Spleen (tissue), 11 donors: ENCODE results near the gene MATN1. TPM values are rescaled to one million over a fixed set of nuclear protein-coding genes. Genes with fewer than 3 reads are reported as not detected.

Source experiments
- DNase-seq: peaks from one replicate; pipeline ENCODE4 v3.0.0-alpha.2; 2020
- H3K27ac ChIP-seq, 8 donors: fragments of 200-600 bp; sonication (generic) in 7 of 8; 1 replicate in 4 of 8; 2 replicates in 4 of 8; pipeline versions ENCODE4 v1.5.0 to v1.8.0; 2016 to 2021; ENCODE audit warnings: inconsistent platforms in 4 of 8, mild to moderate bottlenecking in 4 of 8, moderate library complexity in 1 of 8
- H3K27me3 ChIP-seq, 7 donors: fragments of 200-600 bp; sonication (generic) in 6 of 7; replicated peaks in 1 of 7; 1 replicate in 4 of 7; 2 replicates in 3 of 7; pipeline versions ENCODE4 v1.5.0 to v1.8.0; 2016 to 2021; ENCODE audit warnings: inconsistent platforms in 3 of 7, mild to moderate bottlenecking in 1 of 7
- H3K36me3 ChIP-seq, 6 donors: fragments of 200-600 bp; sonication (generic) in 5 of 6; 1 replicate in 4 of 6; 2 replicates in 2 of 6; pipeline versions ENCODE4 v1.5.0 to v1.8.0; 2016 to 2021; ENCODE audit warnings: inconsistent platforms in 2 of 6
- H3K4me1 ChIP-seq, 6 donors: fragments of 200-600 bp; sonication (generic) in 5 of 6; 1 replicate in 3 of 6; 2 replicates in 3 of 6; pipeline versions ENCODE4 v1.5.0 to v1.8.0; 2016 to 2021; ENCODE audit warnings: inconsistent platforms in 3 of 6
- H3K4me3 ChIP-seq, 8 donors: fragments of 200-600 bp; sonication (generic) in 7 of 8; 1 replicate in 4 of 8; 2 replicates in 4 of 8; pipeline versions ENCODE4 v1.5.0 to v1.8.0; 2016 to 2021; ENCODE audit warnings: inconsistent platforms in 4 of 8, mild to moderate bottlenecking in 4 of 8, moderate library complexity in 2 of 8
- H3K9me3 ChIP-seq, 8 donors: fragments of 200-600 bp; sonication (generic) in 7 of 8; 1 replicate in 4 of 8; 2 replicates in 4 of 8; pipeline versions ENCODE4 v1.5.0 to v1.8.0; 2016 to 2021; ENCODE audit warnings: inconsistent platforms in 4 of 8
- CTCF ChIP-seq, 11 experiments: fragments of 200-600 bp in 7 of 11; fragments of 450-650 bp in 4 of 11; sonication (generic) in 4 of 11; IDR thresholded peaks in 8 of 11; conservative IDR thresholded peaks in 3 of 11; 1 replicate in 7 of 11; 2 replicates in 4 of 11; pipeline versions ENCODE4 v1.4.0 to v1.8.0; 2016 to 2021; ENCODE audit warnings: antibody characterized with exemption in 11 of 11, inconsistent platforms in 4 of 11, mild to moderate bottlenecking in 1 of 11
- POLR2A ChIP-seq, 3 donors: fragments of 450-650 bp; IDR thresholded peaks; one replicate each; pipeline ENCODE4 v1.5.1; 2017; ENCODE audit warnings: antibody characterized with exemption in 3 of 3, mild to moderate bottlenecking in 1 of 3
- POLR2AphosphoS5 ChIP-seq, 3 donors: sonication (generic); formaldehyde crosslinking; IDR thresholded peaks; one replicate each; pipeline ENCODE4 v1.5.1; 2017; ENCODE audit warnings: antibody characterized with exemption in 3 of 3
- WGBS, 5 donors: extraction: QIAGEN DNeasy Blood & Tissue Kit in 3 of 5; methylation state at CpG; one replicate each; pipeline versions ENCODE4 v1.1.5 to v1.1.7; 2013 to 2018; 5-methylcytosine and 5-hydroxymethylcytosine counted together
- intact Hi-C: fragments of 100-400 bp; cut with DNase I; formaldehyde crosslinking; loops from one replicate; pipeline ENCODE4 v1.15.0; 2023; ENCODE audit warnings: low total_unique reads
- polyA plus RNA-seq, 3 donors: library from polyadenylated mRNA; stranded (reverse); fragments of 200-250 nt; gene quantifications; one replicate each; pipeline ENCODE4 v1.2.1, GENCODE V29; 2013
- total RNA-seq, 7 donors: library from RNA; depleted of rRNA in 3 of 7; stranded (reverse); fragments of >200 nt in 3 of 7; fragmentation: NEBNext Ultra II Directional in 4 of 7; extraction: Animal tissue kit (Norgen Biotek cat#: 25700) in 4 of 7; gene quantifications; one replicate each; pipeline versions ENCODE4 v1.1.0 to v1.2.1, GENCODE V29; 2016 to 2021
- donor health status: healthy with polysubstance abuse.
- donor health status: DM: no; HTN: no; CAD: no; lungs with moderate emphysema.
- donor health status: DM: no; HTN: no; CAD: no.
- donor health status: Bipolar disorder and iron deficiency.
- donor health status: healthy.
- donor health status: DM: no; HTN: no; CAD: no.
- donor health status: DM: yes; HTN: yes; CAD: no.

Gene MATN1
- total and polyA plus RNA-seq, 10 donors: 0.04 to 1.1 (median 0.54) TPM; not detected in 1

- TF ChIP-seq CTCF (IDR thresholded peaks at IDR 0.05 in 8 of 11, conservative IDR thresholded peaks at IDR 0.05 in 3 of 11) (no peak), POLR2AphosphoS5 (IDR thresholded peaks at IDR 0.05) (peak in 1 of 3 donors; percentile 84), POLR2A (IDR thresholded peaks at IDR 0.05) (no peak)
- peak overlapping the region; percentile 79 to 99 (median 96) for H3K27ac ChIP-seq
- H3K27me3 ChIP-seq: no peaks in the 10 kb centered on the region
- H3K9me3 ChIP-seq: no peaks in the 10 kb centered on the region
- intact Hi-C loops: no loop called here
- 9 to 17% (median 11%) methylated on average over 4 of the region's 4 CpGs for WGBS, 5 donors
- peaks cover 2 to 90% (median 39%) of the 10 kb centered on the region in 6 donors for H3K36me3 ChIP-seq
- H3K4me3 ChIP-seq: peak overlapping the region in 7 of 8 donors; percentile 0 to 80 (median 13)
- DNase-seq: peak; percentile 87
- peaks cover 74 to 100% (median 88%) of the 10 kb centered on the region in 6 donors for H3K4me1 ChIP-seq
These were observed 20.2 kb upstream of the MATN1 start for GRCh38 chr1:30743584-30744059.

DNA sequence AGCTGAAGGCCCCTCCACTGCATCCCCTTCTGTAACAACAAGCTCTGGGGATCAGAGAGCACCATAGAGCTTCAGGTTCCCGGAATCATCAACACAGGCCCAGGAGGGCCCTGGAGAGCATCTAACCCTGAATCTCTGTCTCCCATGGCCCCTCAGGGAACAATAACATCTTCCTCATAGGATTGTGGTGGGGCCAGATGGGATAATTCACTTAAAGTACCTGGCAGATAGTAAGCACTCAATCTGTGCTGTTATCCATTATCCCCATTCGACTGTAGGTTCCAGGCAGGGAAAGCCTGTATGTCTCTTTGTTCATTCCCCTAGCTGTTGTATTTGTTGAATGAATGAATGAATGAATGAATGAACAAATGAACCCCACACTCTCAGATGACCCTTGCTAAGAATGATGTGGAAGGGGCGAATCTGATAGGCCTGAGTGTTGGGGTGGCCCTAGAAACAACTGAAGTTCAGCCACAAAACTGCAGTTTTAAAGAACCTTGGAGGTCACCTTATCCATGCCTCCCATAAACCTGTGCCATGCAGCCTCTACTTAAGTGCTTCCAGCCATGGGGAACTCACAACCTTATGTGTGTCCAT, 19.7 kb upstream of the MATN1 start:
- H3K27me3 ChIP-seq: no peaks in the 10 kb centered on the region
- H3K4me1 ChIP-seq: peaks cover 69 to 100% (median 84%) of the 10 kb centered on the region in 6 donors
- H3K9me3 ChIP-seq: no peaks in the 10 kb centered on the region
- WGBS, 5 donors: 93 to 98% (median 95%) methylated on average over 3 of the region's 3 CpGs
- no peak for DNase-seq
- H3K4me3 ChIP-seq: peak overlapping the region in 1 of 8 donors; percentile 80
- intact Hi-C loops: no loop called here
- TF ChIP-seq CTCF (IDR thresholded peaks at IDR 0.05 in 8 of 11, conservative IDR thresholded peaks at IDR 0.05 in 3 of 11): no peak
- TF ChIP-seq POLR2A (IDR thresholded peaks at IDR 0.05): no peak
- TF ChIP-seq POLR2AphosphoS5 (IDR thresholded peaks at IDR 0.05): no peak
- H3K36me3 ChIP-seq: peaks cover 4 to 90% (median 45%) of the 10 kb centered on the region in 6 donors
- H3K27ac ChIP-seq: peak overlapping the region; percentile 37 to 99 (median 96)

GRCh38 chr1:30742300-30742962, 19.0 kb upstream of the MATN1 start:
- WGBS, 5 donors: 80 to 94% (median 89%) methylated on average over 4 to 11 of the region's 11 CpGs
- DNase-seq: peak; percentile 78
- Histone ChIP-seq H3K4me1 (peaks cover 62 to 100% (median 80%) of the 10 kb centered on the region in 6 donors), H3K9me3 (no peaks in the 10 kb centered on the region), H3K4me3 (no peak overlapping the region), H3K36me3 (peaks cover 4 to 90% (median 51%) of the 10 kb centered on the region in 6 donors), H3K27ac (peak overlapping the region; percentile 22 to 99 (median 96)), H3K27me3 (no peaks in the 10 kb centered on the region)
- intact Hi-C loops: no loop called here
- TF ChIP-seq POLR2A (IDR thresholded peaks at IDR 0.05): no peak
- TF ChIP-seq CTCF (IDR thresholded peaks at IDR 0.05 in 8 of 11, conservative IDR thresholded peaks at IDR 0.05 in 3 of 11): no peak
- TF ChIP-seq POLR2AphosphoS5 (IDR thresholded peaks at IDR 0.05): peak; percentile 31 to 57 (median 40)
